VCaP (cell line): Measurements from ENCODE around the gene TBATA.
A peak's percentile ranks its signal among the peaks of the same experiment; 100 is the strongest.

Experiments used
- H3K27ac ChIP-seq: fragments of 450-650 bp; 2 replicates; pipeline ENCODE4 v1.5.1; 2017
- CTCF ChIP-seq: fragments of 450-650 bp; conservative IDR thresholded peaks from 2 replicates; pipeline ENCODE4 v1.5.1; 2017; ENCODE audit warnings: mild to moderate bottlenecking, moderate library complexity

Gene TBATA

GRCh38 chr10:70777063-70777875 lies 7.9 kb downstream of the TBATA start:
- H3K27ac ChIP-seq = no peak overlapping the region
- no peak for TF ChIP-seq CTCF

- H3K27ac ChIP-seq = no peak overlapping the region
- TF ChIP-seq CTCF = no peak
Measured at GRCh38 chr10:70776455-70777005, 8.6 kb downstream of the TBATA start.

- H3K27ac ChIP-seq = 0 out of 2 replicates have a peak overlapping the region, but pooled peaks have one; percentile 19
- TF ChIP-seq CTCF = no peak
Measured at GRCh38 chr10:70775679-70776454, 9.3 kb downstream of the TBATA start.

GRCh38 chr10:70774810-70775678 lies 10.1 kb downstream of the TBATA start:
- TF ChIP-seq CTCF = no peak

GRCh38 chr10:70773965-70774809 lies 11.0 kb downstream of the TBATA start:
- TF ChIP-seq CTCF = no peak
- no peak overlapping the region for H3K27ac ChIP-seq

More at GRCh38 chr10:70774810-70775678, 10.1 kb downstream of the TBATA start:
- H3K27ac ChIP-seq = 0 out of 2 replicates have a peak overlapping the region, but pooled peaks have one; percentile 19

- no peak for TF ChIP-seq CTCF
- H3K27ac ChIP-seq = no peak overlapping the region
Measured at GRCh38 chr10:70773461-70773860, 11.7 kb downstream of the TBATA start.
